ENCODE data around the gene PRKAR1B.

PRKAR1B gene

GRCh38 chr7:510131-510481, 217.0 kb downstream of the PRKAR1B start:
- H3K4me3 ChIP-seq (ENCODE audit: severe bottlenecking), result no peak overlapping the region
- H3K4me1 ChIP-seq (ENCODE audit: insufficient read depth, poor library complexity, severe bottlenecking), result peaks cover 38% of the 10 kb centered on the region
- peaks cover 72% of the 10 kb centered on the region for H3K36me3 ChIP-seq (ENCODE audit: low read depth)
- ATAC-seq (ENCODE audit: low read depth), result no peak
- no peak overlapping the region for H3K27ac ChIP-seq (ENCODE audit: poor library complexity, severe bottlenecking)
- H3K27me3 ChIP-seq (ENCODE audit: insufficient read depth, poor library complexity, severe bottlenecking), result no peaks in the 10 kb centered on the region
- peak; percentile 58 for DNase-seq (ENCODE audit: low spot score)
- no peak for TF ChIP-seq CTCF (IDR thresholded peaks at IDR 0.05; ENCODE audit: poor library complexity, severe bottlenecking)
- H3K9me3 ChIP-seq (ENCODE audit: severe bottlenecking), result no peaks in the 10 kb centered on the region

GRCh38 chr7:509426-510130, 217.5 kb downstream of the PRKAR1B start:
- Histone ChIP-seq H3K27me3 (ENCODE audit: insufficient read depth, poor library complexity, severe bottlenecking) (no peaks in the 10 kb centered on the region), H3K36me3 (ENCODE audit: low read depth) (peaks cover 74% of the 10 kb centered on the region), H3K9me3 (ENCODE audit: severe bottlenecking) (no peaks in the 10 kb centered on the region), H3K4me1 (ENCODE audit: insufficient read depth, poor library complexity, severe bottlenecking) (peaks cover 32% of the 10 kb centered on the region), H3K27ac (ENCODE audit: poor library complexity, severe bottlenecking) (no peak overlapping the region), H3K4me3 (ENCODE audit: severe bottlenecking) (no peak overlapping the region)
- ATAC-seq (ENCODE audit: low read depth) (no peak), DNase-seq (ENCODE audit: low spot score) (peak; percentile 34)
- no peak for TF ChIP-seq CTCF (IDR thresholded peaks at IDR 0.05; ENCODE audit: poor library complexity, severe bottlenecking)

GRCh38 chr7:508461-509170, 218.5 kb downstream of the PRKAR1B start:
- no peaks in the 10 kb centered on the region for H3K27me3 ChIP-seq (ENCODE audit: insufficient read depth, poor library complexity, severe bottlenecking)

GRCh38 chr7:507623-508300, 219.3 kb downstream of the PRKAR1B start:
- Histone ChIP-seq H3K4me1 (ENCODE audit: insufficient read depth, poor library complexity, severe bottlenecking) (peaks cover 14% of the 10 kb centered on the region), H3K9me3 (ENCODE audit: severe bottlenecking) (no peaks in the 10 kb centered on the region), H3K4me3 (ENCODE audit: severe bottlenecking) (no peak overlapping the region), H3K27ac (ENCODE audit: poor library complexity, severe bottlenecking) (no peak overlapping the region), H3K36me3 (ENCODE audit: low read depth) (peaks cover 70% of the 10 kb centered on the region), H3K27me3 (ENCODE audit: insufficient read depth, poor library complexity, severe bottlenecking) (no peaks in the 10 kb centered on the region)
- ATAC-seq (ENCODE audit: low read depth) (no peak), DNase-seq (ENCODE audit: low spot score) (peak; percentile 45)
- no peak for TF ChIP-seq CTCF (IDR thresholded peaks at IDR 0.05; ENCODE audit: poor library complexity, severe bottlenecking)

More at GRCh38 chr7:508461-509170, 218.5 kb downstream of the PRKAR1B start:
- Histone ChIP-seq H3K27ac (ENCODE audit: poor library complexity, severe bottlenecking) (no peak overlapping the region), H3K9me3 (ENCODE audit: severe bottlenecking) (no peaks in the 10 kb centered on the region), H3K4me1 (ENCODE audit: insufficient read depth, poor library complexity, severe bottlenecking) (peaks cover 23% of the 10 kb centered on the region), H3K36me3 (ENCODE audit: low read depth) (peaks cover 66% of the 10 kb centered on the region), H3K4me3 (ENCODE audit: severe bottlenecking) (no peak overlapping the region)
- DNase-seq (ENCODE audit: low spot score), result peak; percentile 58
- no peak for ATAC-seq (ENCODE audit: low read depth)
- no peak for TF ChIP-seq CTCF (IDR thresholded peaks at IDR 0.05; ENCODE audit: poor library complexity, severe bottlenecking)

All from RWPE2 (cell line).